H1 (cell line): ENCODE results near the gene UGT1A9. TPM values are rescaled to one million over a fixed set of nuclear protein-coding genes. Genes with fewer than 3 reads are reported as not detected.

ENCODE experiments used
- CTCF ChIA-PET: fragments of 300-600 bp; sonication (Branson Sonifier 250); formaldehyde crosslinking; loops from one replicate; lab custom pipeline; 2021; ENCODE audit not compliant: partially characterized antibody; lab: Charles Lee
- POLR2A ChIA-PET: fragments of 300-600 bp; sonication (Branson Sonifier 250); formaldehyde crosslinking; loops from one replicate; lab custom pipeline; 2021; ENCODE audit warnings: inconsistent platforms; ENCODE audit not compliant: partially characterized antibody; lab: Charles Lee
- DNase-seq, 2 experiments: peaks; one replicate each; pipeline versions ENCODE4 v3.0.0 to v3.0.0-alpha.2; 2010 to 2022; ENCODE audit warnings: low spot score in 2 of 2, low read depth in 1 of 2, mixed read lengths in 1 of 2
- FAIRE-seq: peaks from 2 replicates; lab custom pipeline; 2011; peaks lifted over from hg19 to GRCh38; lab: Jason Lieb, UNC
- H2AFZ ChIP-seq: 2 replicates; pipeline ENCODE4 v1.8.1; 2012; ENCODE audit warnings: low read length, inconsistent platforms
- H2AK5ac ChIP-seq: 2 replicates; pipeline ENCODE4 v1.6.1; 2013; ENCODE audit warnings: low read depth, low read length
- H2BK120ac ChIP-seq: replicated peaks from 2 replicates; pipeline ENCODE3; 2013; ENCODE audit warnings: low read depth, low read length, inconsistent platforms
- H2BK12ac ChIP-seq: 2 replicates; pipeline ENCODE4 v1.6.1; 2013; ENCODE audit warnings: low read depth, low read length
- H2BK15ac ChIP-seq: 2 replicates; pipeline ENCODE4 v1.6.1; 2013; ENCODE audit warnings: low read length
- H2BK20ac ChIP-seq: 2 replicates; pipeline ENCODE4 v1.6.1; 2013; ENCODE audit warnings: low read length
- H2BK5ac ChIP-seq: 2 replicates; pipeline ENCODE4 v1.6.1; 2013; ENCODE audit warnings: low read depth, low read length
- H3K14ac ChIP-seq: 2 replicates; pipeline ENCODE4 v1.6.1; 2013; ENCODE audit warnings: inconsistent platforms; ENCODE audit not compliant: insufficient read length
- H3K18ac ChIP-seq: 2 replicates; pipeline ENCODE4 v1.6.1; 2013; ENCODE audit warnings: low read length; ENCODE audit errors: extremely low read depth
- H3K23ac ChIP-seq: 2 replicates; pipeline ENCODE4 v1.6.1; 2013; ENCODE audit warnings: inconsistent platforms; ENCODE audit not compliant: insufficient read length
- H3K23me2 ChIP-seq: 2 replicates; pipeline ENCODE4 v1.6.1; 2013; ENCODE audit warnings: low read depth, low read length
- H3K27ac ChIP-seq: 2 replicates; pipeline ENCODE4 v1.6.1; 2011; ENCODE audit warnings: low read depth, low read length, inconsistent platforms
- H3K27me3 ChIP-seq, 4 experiments: replicated peaks in 1 of 4; 1 replicate in 1 of 4; 2 replicates in 3 of 4; pipeline versions ENCODE4 v1.6.1 to v1.8.1; 2011 to 2013; ENCODE audit warnings: low read length in 3 of 4, mild to moderate bottlenecking in 3 of 4, inconsistent platforms in 2 of 4, mixed read lengths in 2 of 4, moderate library complexity in 1 of 4; ENCODE audit not compliant: control insufficient read depth in 3 of 4, insufficient read depth in 3 of 4; ENCODE audit errors: extremely low read depth in 1 of 4
- H3K36me3 ChIP-seq, 4 experiments: 2 replicates each; pipeline versions ENCODE4 v1.6.1 to v1.8.1; 2011 to 2013; ENCODE audit warnings: mild to moderate bottlenecking in 4 of 4, low read length in 3 of 4, moderate library complexity in 2 of 4, control low read depth in 1 of 4, inconsistent platforms in 1 of 4; ENCODE audit not compliant: insufficient read depth in 4 of 4, control insufficient read depth in 2 of 4
- H3K4ac ChIP-seq: replicated peaks from 2 replicates; pipeline ENCODE3; 2013; ENCODE audit warnings: low read length, low read depth, mixed read lengths, inconsistent platforms; ENCODE audit not compliant: insufficient read length
- H3K4me1 ChIP-seq, 4 experiments: replicated peaks in 1 of 4; 1 replicate in 1 of 4; 2 replicates in 3 of 4; pipeline versions ENCODE4 v1.6.1 to v1.8.1; 2011 to 2013; ENCODE audit warnings: low read length in 3 of 4, inconsistent platforms in 2 of 4, mixed read lengths in 1 of 4; ENCODE audit not compliant: insufficient read depth in 4 of 4, control insufficient read depth in 3 of 4
- H3K4me2 ChIP-seq, 2 experiments: 2 replicates each; pipeline versions ENCODE4 v1.6.1 to v1.8.1; 2011 to 2013; ENCODE audit warnings: low read depth in 2 of 2, low read length in 2 of 2, control low read depth in 1 of 2, inconsistent platforms in 1 of 2, mild to moderate bottlenecking in 1 of 2; ENCODE audit not compliant: insufficient read depth in 1 of 2
- H3K4me3 ChIP-seq, 4 experiments: fragments of 200-600, 300-600 bp in 1 of 4; sonication (generic), shearing (Covaris generic), sonication (Bioruptor Twin) in 1 of 4; 2 replicates each; pipeline versions ENCODE4 v1.5.1 to v1.8.1; 2011 to 2016; ENCODE audit warnings: low read length in 4 of 4, low read depth in 3 of 4, control low read depth in 2 of 4, inconsistent platforms in 2 of 4, mild to moderate bottlenecking in 2 of 4, mixed read lengths in 1 of 4, moderate library complexity in 1 of 4; ENCODE audit not compliant: insufficient read depth in 2 of 4; ENCODE audit errors: extremely low read depth in 1 of 4
- H3K56ac ChIP-seq: replicated peaks from 2 replicates; pipeline ENCODE3; 2013; ENCODE audit warnings: low read depth, mild to moderate bottlenecking, mixed read lengths, low read length, inconsistent platforms; ENCODE audit not compliant: insufficient read length
- H3K79me1 ChIP-seq: 2 replicates; pipeline ENCODE4 v1.6.1; 2013; ENCODE audit warnings: low read depth, low read length, control low read depth
- H3K79me2 ChIP-seq, 2 experiments: 2 replicates each; pipeline versions ENCODE4 v1.6.1 to v1.8.1; 2012 to 2013; ENCODE audit warnings: low read length in 2 of 2, mild to moderate bottlenecking in 2 of 2, inconsistent platforms in 1 of 2; ENCODE audit not compliant: insufficient read depth in 2 of 2, control insufficient read depth in 1 of 2
- H3K9ac ChIP-seq, 4 experiments: replicated peaks in 1 of 4; 1 replicate in 1 of 4; 2 replicates in 3 of 4; pipeline versions ENCODE4 v1.6.1 to v1.8.1; 2011 to 2013; ENCODE audit warnings: low read depth in 3 of 4, low read length in 3 of 4, control low read depth in 2 of 4, mild to moderate bottlenecking in 2 of 4, moderate library complexity in 2 of 4, inconsistent platforms in 1 of 4; ENCODE audit errors: extremely low read depth in 1 of 4
- H3K9me3 ChIP-seq, 2 experiments: 2 replicates each; pipeline versions ENCODE4 v1.6.1 to v1.8.1; 2012 to 2013; ENCODE audit warnings: mild to moderate bottlenecking in 2 of 2, moderate library complexity in 2 of 2, control low read depth in 1 of 2, inconsistent platforms in 1 of 2, low read depth in 1 of 2, low read length in 1 of 2, mixed read lengths in 1 of 2; ENCODE audit not compliant: insufficient read depth in 2 of 2
- H4K20me1 ChIP-seq, 2 experiments: replicated peaks in 1 of 2; 2 replicates each; pipeline versions ENCODE3 to v1.8.1; 2011 to 2013; ENCODE audit warnings: inconsistent platforms in 2 of 2, low read length in 2 of 2, mild to moderate bottlenecking in 1 of 2; ENCODE audit not compliant: insufficient read depth in 2 of 2, control insufficient read depth in 1 of 2
- H4K5ac ChIP-seq: 2 replicates; pipeline ENCODE4 v1.6.1; 2013; ENCODE audit warnings: low read length, low read depth, mixed read lengths, inconsistent platforms; ENCODE audit not compliant: insufficient read length
- H4K8ac ChIP-seq: 2 replicates; pipeline ENCODE4 v1.8.0; 2013; ENCODE audit warnings: mild to moderate bottlenecking, moderate library complexity, low read length, inconsistent platforms; ENCODE audit not compliant: insufficient read depth; ENCODE audit errors: extremely low read depth
- H4K91ac ChIP-seq: replicated peaks from 2 replicates; pipeline ENCODE3; 2013; ENCODE audit warnings: low read length, mixed read lengths, inconsistent platforms; ENCODE audit not compliant: insufficient read length
- ATF3 ChIP-seq: IDR thresholded peaks from 2 replicates; pipeline ENCODE4 v1.6.1; 2011; ENCODE audit warnings: low read depth, mild to moderate bottlenecking, low read length; ENCODE audit not compliant: insufficient read depth
- CBX8 ChIP-seq: fragments of 300-800, 300-1000 bp; sonication (generic); IDR thresholded peaks from 2 replicates; pipeline ENCODE4 v1.7.1; 2016; ENCODE audit warnings: low read depth, low read length, borderline replicate concordance
- EZH2 ChIP-seq: fragments of 200-600 bp; sonication (generic); IDR thresholded peaks from 2 replicates; pipeline ENCODE4 v1.7.1; 2012; ENCODE audit warnings: low read depth, mild to moderate bottlenecking, moderate library complexity, low read length, inconsistent platforms; ENCODE audit not compliant: severe bottlenecking
- HDAC2 ChIP-seq, 2 experiments: fragments of 300-600 bp in 1 of 2; sonication (generic) in 1 of 2; IDR thresholded peaks; 2 replicates each; pipeline ENCODE4 v1.6.1; 2011 to 2012; ENCODE audit warnings: low read depth in 2 of 2, low read length in 2 of 2, mild to moderate bottlenecking in 2 of 2, moderate library complexity in 2 of 2, borderline replicate concordance in 1 of 2, inconsistent platforms in 1 of 2
- HDAC6 ChIP-seq: IDR thresholded peaks from one replicate; pipeline ENCODE4 v1.7.1; 2012; ENCODE audit warnings: low read depth, mild to moderate bottlenecking, inconsistent platforms, low read length, moderate library complexity
- NRF1 ChIP-seq: IDR thresholded peaks from 2 replicates; pipeline ENCODE4 v1.6.1; 2011; ENCODE audit warnings: mild to moderate bottlenecking, low read depth, low read length, improper control_type of control experiment
- SIN3A ChIP-seq, 2 experiments: IDR thresholded peaks in 1 of 2; conservative IDR thresholded peaks in 1 of 2; 2 replicates each; pipeline ENCODE4 v1.6.1; 2011 to 2012; ENCODE audit warnings: low read length in 2 of 2, improper control_type of control experiment in 1 of 2, low read depth in 1 of 2, mild to moderate bottlenecking in 1 of 2
- SIRT6 ChIP-seq: IDR thresholded peaks from one replicate; pipeline ENCODE4 v1.7.1; 2012; ENCODE audit warnings: low read length, inconsistent platforms
- SP4 ChIP-seq: IDR thresholded peaks from 2 replicates; pipeline ENCODE4 v1.6.1; 2012; ENCODE audit warnings: low read length, inconsistent platforms
- TAF7 ChIP-seq: optimal IDR thresholded peaks from 2 replicates; pipeline ENCODE3; 2011; ENCODE audit warnings: low read depth, mild to moderate bottlenecking, inconsistent platforms, low read length, moderate library complexity, borderline replicate concordance
- WGBS, 2 experiments: shearing (Covaris generic) in 1 of 2; methylation state at CpG; one replicate each; pipeline versions ENCODE4 v1.1.6 to v1.1.7; 2013 to 2015; ENCODE audit warnings: low lambda C conversion rate in 2 of 2, mixed read lengths in 2 of 2, inconsistent platforms in 1 of 2, low coverage in 1 of 2, missing lambda C conversion rate in 1 of 2; ENCODE audit not compliant: insufficient replicate concordance in 2 of 2, insufficient coverage in 1 of 2, insufficient read length in 1 of 2; ENCODE audit errors: extremely low coverage in 1 of 2, missing lambda C conversion rate in 1 of 2; 5-methylcytosine and 5-hydroxymethylcytosine counted together
- polyA plus RNA-seq, 7 experiments: library from polyadenylated mRNA; depleted of rRNA in 3 of 7; stranded (reverse) in 5 of 7; unstranded in 2 of 7; fragments of >200 nt in 5 of 7; fragments of 200-250 nt in 2 of 7; gene quantifications; 1 replicate in 5 of 7; 2 replicates in 1 of 7; 4 replicates in 1 of 7; pipeline versions ENCODE4 v1.2.1 to v1.2.3, GENCODE V29; 2011 to 2013; ENCODE audit warnings: missing spikeins in 2 of 7, mixed read lengths in 2 of 7
- total RNA-seq: library from RNA; stranded (reverse); fragmentation: NEBNext Ultra II Directional; extraction: Animal tissue kit (Norgen Biotek cat#: 25700); gene quantifications from 2 replicates; pipeline ENCODE4 v1.2.1, GENCODE V29; 2021
- TF ChIP-seq, protein P1 (sequence below): IDR thresholded peaks from 2 replicates; pipeline ENCODE4 v1.6.1; 2012; ENCODE audit warnings: inconsistent platforms

UGT1A9 gene
- total and polyA plus RNA-seq, 2 of the 8 experiments (the other 6 are each of a cell fraction or from before 2014, with no cell fraction given), result not detected

GRCh38 chr2:233743464-233744259, 72.0 kb downstream of the UGT1A9 start:
- no peak overlapping the region for H3K9ac ChIP-seq
- no peak overlapping the region for H3K56ac ChIP-seq
- H2BK5ac ChIP-seq, result no peak overlapping the region
- H3K27ac ChIP-seq, result no peak overlapping the region
- FAIRE-seq (no peak), DNase-seq (no peak)
- H3K9me3 ChIP-seq, result peaks cover 5 to 26% of the 10 kb centered on the region in 2 experiments; a peak in 3 of 4 replicates
- no peak overlapping the region for H2AFZ ChIP-seq
- no peak overlapping the region for H2AK5ac ChIP-seq
- H3K14ac ChIP-seq, result no peak overlapping the region
- H4K20me1 ChIP-seq, result no peaks in the 10 kb centered on the region
- no peak overlapping the region for H4K5ac ChIP-seq
- no peak overlapping the region for H3K4me2 ChIP-seq
- 97% methylated on average over 32 of the region's 46 CpGs; no CpG with 5 or more reads in 1 of the 2 experiments for WGBS, 2 experiments
- H2BK20ac ChIP-seq, result no peak overlapping the region
- H4K91ac ChIP-seq, result no peak overlapping the region
- no peak overlapping the region for H3K4me3 ChIP-seq
- H3K27me3 ChIP-seq, result no peaks in the 10 kb centered on the region
- no peak overlapping the region for H3K18ac ChIP-seq
- H3K23ac ChIP-seq, result no peak overlapping the region
- H2BK120ac ChIP-seq, result no peak overlapping the region
- no peak overlapping the region for H2BK12ac ChIP-seq
- H3K23me2 ChIP-seq, result no peaks in the 10 kb centered on the region
- ChIA-PET POLR2A (no interaction called here), CTCF (no interaction called here)
- no peak overlapping the region for H2BK15ac ChIP-seq
- no peaks in the 10 kb centered on the region for H3K36me3 ChIP-seq
- no peak overlapping the region for H4K8ac ChIP-seq
- H3K79me1 ChIP-seq, result no peaks in the 10 kb centered on the region
- no peaks in the 10 kb centered on the region for H3K4me1 ChIP-seq
- H3K4ac ChIP-seq, result no peak overlapping the region
- H3K79me2 ChIP-seq, result no peaks in the 10 kb centered on the region
- TF ChIP-seq NRF1, result no peak
- no peak for TF ChIP-seq SIN3A (conservative IDR thresholded peaks at IDR 0.05 in 1 of 2, IDR thresholded peaks at IDR 0.05 in 1 of 2; ENCODE audit: low read depth in 1 of 2, low read length in 2 of 2)
- TF ChIP-seq SP4, result no peak
- TF ChIP-seq HDAC6, result no peak
- no peak for TF ChIP-seq HDAC2 (IDR thresholded peaks at IDR 0.05; ENCODE audit: borderline replicate concordance in 1 of 2, low read depth in 2 of 2, low read length in 2 of 2)
- TF ChIP-seq ATF3, result no peak
- TF ChIP-seq, protein P1, sequence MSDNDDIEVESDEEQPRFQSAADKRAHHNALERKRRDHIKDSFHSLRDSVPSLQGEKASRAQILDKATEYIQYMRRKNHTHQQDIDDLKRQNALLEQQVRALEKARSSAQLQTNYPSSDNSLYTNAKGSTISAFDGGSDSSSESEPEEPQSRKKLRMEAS, result no peak
- no peak for TF ChIP-seq SIRT6
- no peak for TF ChIP-seq TAF7
- TF ChIP-seq EZH2, result no peak
- no peak for TF ChIP-seq CBX8
